Trophoblast cell (in vitro differentiated cells and primary cell): ENCODE results near the gene RPS23.

Experiments
- DNase-seq, 2 donors: peaks; one replicate each; pipeline ENCODE4 v3.0.0-alpha.2; 2016
- H2AFZ ChIP-seq: 2 replicates; pipeline ENCODE4 v1.6.1; 2013; ENCODE audit warnings: low read length, moderate library complexity, mild to moderate bottlenecking; ENCODE audit not compliant: insufficient read depth, poor library complexity
- H2AK5ac ChIP-seq: 2 replicates; pipeline ENCODE4 v1.6.1; 2013; ENCODE audit warnings: mild to moderate bottlenecking, low read length
- H2BK120ac ChIP-seq: 2 replicates; pipeline ENCODE4 v1.6.1; 2013; ENCODE audit warnings: low read length, mild to moderate bottlenecking, moderate library complexity; ENCODE audit not compliant: insufficient read depth, poor library complexity
- H2BK12ac ChIP-seq: 2 replicates; pipeline ENCODE4 v1.6.1; 2013; ENCODE audit warnings: mild to moderate bottlenecking, low read length, moderate library complexity
- H2BK5ac ChIP-seq: 2 replicates; pipeline ENCODE4 v1.6.1; 2013; ENCODE audit warnings: low read length, low read depth, moderate library complexity, mild to moderate bottlenecking; ENCODE audit not compliant: poor library complexity
- H3K14ac ChIP-seq: 2 replicates; pipeline ENCODE4 v1.6.1; 2013; ENCODE audit warnings: mild to moderate bottlenecking, low read length
- H3K18ac ChIP-seq: 2 replicates; pipeline ENCODE4 v1.6.1; 2013; ENCODE audit warnings: mild to moderate bottlenecking, low read length
- H3K23ac ChIP-seq: 2 replicates; pipeline ENCODE4 v1.6.1; 2013; ENCODE audit warnings: low read length
- H3K27ac ChIP-seq: 2 replicates; pipeline ENCODE4 v1.5.1; 2013; ENCODE audit warnings: low read depth, mild to moderate bottlenecking, inconsistent platforms, low read length, moderate library complexity
- H3K27me3 ChIP-seq: 2 replicates; pipeline ENCODE4 v1.6.1; 2013; ENCODE audit warnings: inconsistent platforms, mild to moderate bottlenecking, low read length, moderate library complexity; ENCODE audit not compliant: insufficient read depth
- H3K36me3 ChIP-seq, 2 experiments: 1 replicate in 1 of 2; 2 replicates in 1 of 2; pipeline ENCODE4 v1.6.1; 2013; ENCODE audit warnings: low read length in 2 of 2, mild to moderate bottlenecking in 2 of 2, moderate library complexity in 1 of 2; ENCODE audit not compliant: insufficient read depth in 2 of 2, control insufficient read depth in 1 of 2
- H3K4ac ChIP-seq: 2 replicates; pipeline ENCODE4 v1.6.1; 2013; ENCODE audit warnings: low read depth, mild to moderate bottlenecking, low read length, moderate library complexity
- H3K4me1 ChIP-seq, 2 experiments: 1 replicate in 1 of 2; 2 replicates in 1 of 2; pipeline ENCODE4 v1.6.1; 2013; ENCODE audit warnings: low read length in 2 of 2, mild to moderate bottlenecking in 2 of 2, moderate library complexity in 1 of 2; ENCODE audit not compliant: insufficient read depth in 2 of 2, control insufficient read depth in 1 of 2
- H3K4me2 ChIP-seq: 2 replicates; pipeline ENCODE4 v1.6.1; 2013; ENCODE audit warnings: inconsistent platforms, mild to moderate bottlenecking, low read length, moderate library complexity
- H3K4me3 ChIP-seq: 2 replicates; pipeline ENCODE4 v1.5.1; 2013; ENCODE audit warnings: mild to moderate bottlenecking, low read depth, low read length, inconsistent platforms
- H3K79me1 ChIP-seq: one replicate; pipeline ENCODE4 v1.6.1; 2013; ENCODE audit warnings: low read length
- H3K79me2 ChIP-seq: 2 replicates; pipeline ENCODE4 v1.6.1; 2013; ENCODE audit warnings: low read length, mild to moderate bottlenecking; ENCODE audit not compliant: control insufficient read depth, insufficient read depth, poor library complexity
- H3K9ac ChIP-seq: 2 replicates; pipeline ENCODE4 v1.6.1; 2013; ENCODE audit warnings: mild to moderate bottlenecking, low read length
- H3K9me3 ChIP-seq: 2 replicates; pipeline ENCODE4 v1.6.1; 2013; ENCODE audit warnings: low read depth, mild to moderate bottlenecking, control low read depth, inconsistent platforms, low read length; ENCODE audit not compliant: insufficient read depth
- H4K12ac ChIP-seq: 2 replicates; pipeline ENCODE4 v1.6.1; 2013; ENCODE audit warnings: low read depth, mild to moderate bottlenecking, low read length, moderate library complexity
- H4K8ac ChIP-seq: 2 replicates; pipeline ENCODE4 v1.6.1; 2013; ENCODE audit warnings: low read depth, mild to moderate bottlenecking, low read length, moderate library complexity
- H4K91ac ChIP-seq: one replicate; pipeline ENCODE4 v1.6.1; 2013; ENCODE audit warnings: low read depth, mild to moderate bottlenecking, low read length, moderate library complexity
- WGBS: extraction: QIAGEN DNeasy Blood & Tissue Kit; methylation state at CpG from one replicate; pipeline ENCODE4 v1.1.7; 2013; ENCODE audit warnings: missing lambda C conversion rate; ENCODE audit not compliant: insufficient read length, insufficient coverage; ENCODE audit errors: extremely low coverage; 5-methylcytosine and 5-hydroxymethylcytosine counted together

Gene RPS23

GRCh38 chr5:82252744-82253143, 25.4 kb downstream of the RPS23 start:
- Histone ChIP-seq H3K79me2 (no peaks in the 10 kb centered on the region), H2BK5ac (no peak overlapping the region), H4K12ac (no peak overlapping the region), H3K27me3 (no peaks in the 10 kb centered on the region), H3K18ac (no peak overlapping the region), H3K79me1 (no peaks in the 10 kb centered on the region), H3K4ac (no peak overlapping the region), H3K4me1 (no peaks in the 10 kb centered on the region), H3K4me2 (no peak overlapping the region), H3K4me3 (no peak overlapping the region), H2AFZ (no peak overlapping the region), H3K36me3 (no peaks in the 10 kb centered on the region), H2AK5ac (no peak overlapping the region), H3K9me3 (no peaks in the 10 kb centered on the region), H3K27ac (no peak overlapping the region), H2BK12ac (no peak overlapping the region), H3K9ac (no peak overlapping the region), H3K23ac (no peak overlapping the region), H3K14ac (no peak overlapping the region), H4K8ac (no peak overlapping the region), H2BK120ac (no peak overlapping the region), H4K91ac (no peak overlapping the region)
- no peak for DNase-seq

- no peak overlapping the region for H3K27ac ChIP-seq
- no peak overlapping the region for H3K4me2 ChIP-seq
- no peak overlapping the region for H2BK5ac ChIP-seq
- H2AFZ ChIP-seq, result no peak overlapping the region
- no peak overlapping the region for H2AK5ac ChIP-seq
- no peaks in the 10 kb centered on the region for H3K4me1 ChIP-seq
- no peaks in the 10 kb centered on the region for H3K79me1 ChIP-seq
- H2BK12ac ChIP-seq, result no peak overlapping the region
- H3K4me3 ChIP-seq, result no peak overlapping the region
- no peak overlapping the region for H3K9ac ChIP-seq
- no peak overlapping the region for H3K23ac ChIP-seq
- no peak overlapping the region for H3K18ac ChIP-seq
- H4K91ac ChIP-seq, result no peak overlapping the region
- no peaks in the 10 kb centered on the region for H3K36me3 ChIP-seq
- no peak overlapping the region for H4K12ac ChIP-seq
- DNase-seq, result no peak
- no peaks in the 10 kb centered on the region for H3K9me3 ChIP-seq
- no peak overlapping the region for H3K14ac ChIP-seq
- WGBS, result no CpG with 5 or more reads among the region's 1 CpG
- H2BK120ac ChIP-seq, result no peak overlapping the region
- no peak overlapping the region for H3K4ac ChIP-seq
- no peaks in the 10 kb centered on the region for H3K27me3 ChIP-seq
- no peak overlapping the region for H4K8ac ChIP-seq
- no peaks in the 10 kb centered on the region for H3K79me2 ChIP-seq
These were observed 31.1 kb downstream of the RPS23 start for GRCh38 chr5:82246960-82247574.

GRCh38 chr5:82244854-82245635, 33.1 kb downstream of the RPS23 start:
- H3K4me3 ChIP-seq, result no peak overlapping the region
- no peaks in the 10 kb centered on the region for H3K27me3 ChIP-seq
- no peaks in the 10 kb centered on the region for H3K4me1 ChIP-seq
- no peak overlapping the region for H3K18ac ChIP-seq
- no peaks in the 10 kb centered on the region for H3K9me3 ChIP-seq
- H3K4ac ChIP-seq, result no peak overlapping the region
- H3K27ac ChIP-seq, result no peak overlapping the region
- H2AFZ ChIP-seq, result no peak overlapping the region
- H2BK120ac ChIP-seq, result no peak overlapping the region
- no peaks in the 10 kb centered on the region for H3K36me3 ChIP-seq
- H3K79me1 ChIP-seq, result no peaks in the 10 kb centered on the region
- no peak overlapping the region for H3K4me2 ChIP-seq
- DNase-seq, result no peak
- H3K9ac ChIP-seq, result no peak overlapping the region
- no peak overlapping the region for H4K8ac ChIP-seq
- no peak overlapping the region for H2BK5ac ChIP-seq
- no peak overlapping the region for H2AK5ac ChIP-seq
- WGBS, result no CpG with 5 or more reads among the region's 6 CpGs
- no peak overlapping the region for H2BK12ac ChIP-seq
- H3K14ac ChIP-seq, result no peak overlapping the region
- H4K12ac ChIP-seq, result no peak overlapping the region
- no peak overlapping the region for H4K91ac ChIP-seq
- no peaks in the 10 kb centered on the region for H3K79me2 ChIP-seq
- H3K23ac ChIP-seq, result no peak overlapping the region

GRCh38 chr5:82244151-82244550, 34.0 kb downstream of the RPS23 start:
- Histone ChIP-seq H4K12ac (no peak overlapping the region), H3K4me3 (no peak overlapping the region), H3K36me3 (no peaks in the 10 kb centered on the region), H3K79me1 (no peaks in the 10 kb centered on the region), H3K9ac (no peak overlapping the region), H2AK5ac (no peak overlapping the region), H3K18ac (no peak overlapping the region), H3K4ac (no peak overlapping the region), H3K14ac (no peak overlapping the region), H4K8ac (no peak overlapping the region), H3K9me3 (no peaks in the 10 kb centered on the region), H3K23ac (no peak overlapping the region), H3K27me3 (no peaks in the 10 kb centered on the region), H4K91ac (no peak overlapping the region), H3K4me1 (no peaks in the 10 kb centered on the region), H3K4me2 (no peak overlapping the region), H2BK5ac (no peak overlapping the region), H3K27ac (no peak overlapping the region), H2BK120ac (no peak overlapping the region), H3K79me2 (no peaks in the 10 kb centered on the region), H2BK12ac (no peak overlapping the region), H2AFZ (no peak overlapping the region)
- no peak for DNase-seq
- WGBS, result no CpG with 5 or more reads among the region's 2 CpGs
